Type B pancreatic cell (in vitro differentiated cells): ENCODE data around the gene FMNL2. TPM values are rescaled to one million over a fixed set of nuclear protein-coding genes. Genes with fewer than 3 reads are reported as not detected.
"Not testable (repeated sequence)": the region's sequence is repeated elsewhere in the genome, so short reads cannot be mapped to it uniquely, and the experiment has no call there.

Experiments
- DNase-seq: peaks from one replicate; pipeline ENCODE4 v3.0.0; 2021; ENCODE audit warnings: mixed read lengths; ENCODE audit not compliant: unreplicated experiment; ENCODE audit errors: extremely low spot score
- H3K27ac Mint-ChIP-seq: 2 replicates; pipeline ENCODE4 v1.8.0; 2021; ENCODE audit warnings: mild to moderate bottlenecking, mixed read lengths
- H3K27me3 Mint-ChIP-seq: 2 replicates; pipeline ENCODE4 v1.8.0; 2021; ENCODE audit warnings: mixed read lengths
- H3K36me3 Mint-ChIP-seq: 2 replicates; pipeline ENCODE4 v1.8.0; 2021; ENCODE audit warnings: mixed read lengths
- H3K4me1 Mint-ChIP-seq: one replicate; pipeline ENCODE4 v1.8.0; 2021; ENCODE audit warnings: mixed read lengths; ENCODE audit not compliant: unreplicated experiment
- H3K4me3 Mint-ChIP-seq: 2 replicates; pipeline ENCODE4 v1.8.0; 2021; ENCODE audit warnings: mild to moderate bottlenecking, mixed read lengths
- H3K9me3 Mint-ChIP-seq: 2 replicates; pipeline ENCODE4 v1.8.0; 2021; ENCODE audit warnings: mixed read lengths
- CTCF ChIP-seq: fragments of 200-600 bp; sonication (generic); conservative IDR thresholded peaks from 2 replicates; pipeline ENCODE4 v1.5.0; 2021; ENCODE audit warnings: antibody characterized with exemption, mild to moderate bottlenecking
- total RNA-seq: library from RNA; stranded (reverse); gene quantifications from 2 replicates; pipeline ENCODE4 v1.2.1, GENCODE V29; 2021; ENCODE audit warnings: low replicate concordance

The FMNL2 gene
- total RNA-seq, 1 donor from 2014 or later, result 62.1 TPM

- TF ChIP-seq CTCF, result no peak
- no peaks in the 10 kb centered on the region for H3K27me3 Mint-ChIP-seq
- peak overlapping the region; percentile 1 for H3K4me3 Mint-ChIP-seq
- H3K27ac Mint-ChIP-seq, result no peak overlapping the region
- H3K36me3 Mint-ChIP-seq, result no peaks in the 10 kb centered on the region
- DNase-seq, result no peak
- peaks cover 66% of the 10 kb centered on the region for H3K4me1 Mint-ChIP-seq
- no peaks in the 10 kb centered on the region for H3K9me3 Mint-ChIP-seq
Measured at GRCh38 chr2:152468899-152469692, 134.1 kb downstream of the FMNL2 start.

- no peaks in the 10 kb centered on the region for H3K36me3 Mint-ChIP-seq
- H3K4me1 Mint-ChIP-seq, result peaks cover 49% of the 10 kb centered on the region
- TF ChIP-seq CTCF, result no peak
- H3K27ac Mint-ChIP-seq, result peak overlapping the region; percentile 27
- DNase-seq, result no peak
- H3K27me3 Mint-ChIP-seq, result no peaks in the 10 kb centered on the region
- no peak overlapping the region for H3K4me3 Mint-ChIP-seq
- no peaks in the 10 kb centered on the region for H3K9me3 Mint-ChIP-seq
Measured at GRCh38 chr2:152470861-152471854, 136.2 kb downstream of the FMNL2 start.

DNA sequence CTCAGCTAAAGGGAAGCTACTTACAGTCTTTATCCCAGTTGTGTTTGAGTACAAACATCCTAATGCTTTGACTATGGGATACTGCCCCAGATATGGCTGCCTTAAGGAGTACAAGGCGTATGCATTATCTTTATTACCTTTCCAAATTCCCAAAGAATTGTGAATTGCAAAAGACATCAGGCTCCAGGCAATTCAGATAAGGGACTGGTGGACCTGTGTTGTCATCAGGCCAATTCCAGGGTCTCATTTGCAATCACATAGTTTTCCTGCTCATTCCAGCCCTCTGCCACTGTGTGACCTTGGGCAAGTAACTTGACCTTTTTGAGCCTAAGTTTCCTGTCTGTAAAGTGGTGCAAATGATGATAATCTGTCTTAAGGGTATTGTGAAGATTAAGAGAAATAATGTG lies 137.5 kb downstream of the FMNL2 start:
- Mint-ChIP-seq H3K27ac (peak overlapping the region; percentile 8), H3K4me3 (no peak overlapping the region), H3K36me3 (no peaks in the 10 kb centered on the region), H3K27me3 (no peaks in the 10 kb centered on the region), H3K9me3 (no peaks in the 10 kb centered on the region), H3K4me1 (peaks cover 39% of the 10 kb centered on the region)
- TF ChIP-seq CTCF, result no peak
- DNase-seq, result no peak

- Mint-ChIP-seq H3K4me3 (no peak overlapping the region), H3K4me1 (peaks cover 33% of the 10 kb centered on the region), H3K27ac (peak overlapping the region; percentile 72), H3K9me3 (no peaks in the 10 kb centered on the region), H3K36me3 (no peaks in the 10 kb centered on the region), H3K27me3 (no peaks in the 10 kb centered on the region)
- no peak for DNase-seq
- TF ChIP-seq CTCF, result no peak
Measured at GRCh38 chr2:152473151-152473857, 138.3 kb downstream of the FMNL2 start.

DNA sequence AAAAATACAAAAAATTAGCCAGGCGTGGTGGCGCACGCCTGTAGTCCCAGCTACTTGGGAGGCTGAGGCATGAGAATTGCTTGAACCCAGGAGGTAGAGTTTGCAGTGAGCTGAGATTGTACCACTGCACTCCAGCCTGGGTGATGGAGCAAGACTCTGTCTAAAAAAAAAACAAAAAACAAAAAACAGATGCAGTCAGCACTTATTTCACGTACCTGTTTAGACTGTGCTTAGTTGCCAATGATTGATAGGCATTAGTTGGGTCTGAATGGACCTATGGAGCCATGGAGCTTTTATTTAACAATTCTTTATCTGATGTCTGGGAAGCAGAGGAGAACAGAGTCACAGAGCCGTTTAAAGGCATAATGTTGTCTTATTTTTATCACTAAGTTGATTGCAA lies 139.5 kb downstream of the FMNL2 start:
- not testable (repeated sequence) for DNase-seq, H3K27me3 Mint-ChIP-seq, H3K27ac Mint-ChIP-seq, H3K4me3 Mint-ChIP-seq, H3K9me3 Mint-ChIP-seq, H3K36me3 Mint-ChIP-seq
- H3K4me1 Mint-ChIP-seq, result peaks cover 22% of the 10 kb centered on the region
